Measurements from ENCODE around the gene CEP290. TPM values are rescaled to one million over a fixed set of nuclear protein-coding genes. Genes with fewer than 3 reads are reported as not detected.

CEP290 gene
- polyA plus RNA-seq, 1 experiment, result 8.1 TPM

DNA sequence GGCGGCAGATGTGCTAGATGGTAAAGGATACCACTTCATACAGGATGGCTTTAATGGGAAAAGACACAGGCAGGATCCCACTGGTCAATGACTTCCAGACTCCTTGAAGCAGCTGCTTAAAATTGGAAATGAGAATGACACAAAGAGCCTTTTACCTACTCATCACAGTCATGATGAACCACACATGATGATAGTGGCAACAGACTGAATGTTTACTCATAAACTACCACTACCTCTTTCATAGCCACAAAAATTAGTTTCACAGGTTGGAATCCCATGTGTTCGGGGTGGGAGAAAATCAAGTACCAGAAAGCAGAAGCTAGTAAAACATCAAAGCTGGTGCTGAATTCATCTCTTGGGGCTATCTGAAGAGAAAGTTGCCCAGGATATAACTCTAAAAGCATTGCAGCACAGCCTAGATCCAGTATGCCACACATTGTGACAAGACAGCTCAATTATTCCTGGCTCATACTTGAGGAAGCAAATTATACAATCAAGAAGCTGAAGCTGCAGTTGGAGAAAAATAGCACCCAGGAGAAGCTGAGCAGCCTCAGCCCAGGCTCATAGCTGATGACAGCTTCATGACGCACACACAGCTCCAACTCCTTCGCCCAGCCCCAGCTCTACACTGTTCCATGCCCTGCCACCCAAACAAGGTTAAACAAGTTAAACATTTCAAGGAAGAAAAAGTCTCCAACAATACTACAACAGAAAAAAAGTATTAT is 83.7 kb downstream of the CEP290 start:
- H3K9me3 ChIP-seq (ENCODE audit: control insufficient read depth, insufficient read depth, low read length), result no peaks in the 10 kb centered on the region
- H3K27me3 ChIP-seq (ENCODE audit: control insufficient read depth, insufficient read depth, low read length), result no peaks in the 10 kb centered on the region
- CTCF ChIA-PET, result no interaction called here
- H3K27ac ChIP-seq (ENCODE audit: low read depth, low read length), result no peak overlapping the region
- no peak for DNase-seq (ENCODE audit: low read depth, low spot score)
- POLR2A ChIA-PET, result interaction anchor here (0.5 kb wide), 1 partner anchor 21 kb away, joined by 4 read pairs; no protein-coding TSS in a partner anchor
- TF ChIP-seq, protein P1, sequence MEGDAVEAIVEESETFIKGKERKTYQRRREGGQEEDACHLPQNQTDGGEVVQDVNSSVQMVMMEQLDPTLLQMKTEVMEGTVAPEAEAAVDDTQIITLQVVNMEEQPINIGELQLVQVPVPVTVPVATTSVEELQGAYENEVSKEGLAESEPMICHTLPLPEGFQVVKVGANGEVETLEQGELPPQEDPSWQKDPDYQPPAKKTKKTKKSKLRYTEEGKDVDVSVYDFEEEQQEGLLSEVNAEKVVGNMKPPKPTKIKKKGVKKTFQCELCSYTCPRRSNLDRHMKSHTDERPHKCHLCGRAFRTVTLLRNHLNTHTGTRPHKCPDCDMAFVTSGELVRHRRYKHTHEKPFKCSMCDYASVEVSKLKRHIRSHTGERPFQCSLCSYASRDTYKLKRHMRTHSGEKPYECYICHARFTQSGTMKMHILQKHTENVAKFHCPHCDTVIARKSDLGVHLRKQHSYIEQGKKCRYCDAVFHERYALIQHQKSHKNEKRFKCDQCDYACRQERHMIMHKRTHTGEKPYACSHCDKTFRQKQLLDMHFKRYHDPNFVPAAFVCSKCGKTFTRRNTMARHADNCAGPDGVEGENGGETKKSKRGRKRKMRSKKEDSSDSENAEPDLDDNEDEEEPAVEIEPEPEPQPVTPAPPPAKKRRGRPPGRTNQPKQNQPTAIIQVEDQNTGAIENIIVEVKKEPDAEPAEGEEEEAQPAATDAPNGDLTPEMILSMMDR (IDR thresholded peaks at IDR 0.05; ENCODE audit: low read depth, low read length), result no peak
- no peak overlapping the region for H3K4me3 ChIP-seq (ENCODE audit: low read depth, low read length)

DNA sequence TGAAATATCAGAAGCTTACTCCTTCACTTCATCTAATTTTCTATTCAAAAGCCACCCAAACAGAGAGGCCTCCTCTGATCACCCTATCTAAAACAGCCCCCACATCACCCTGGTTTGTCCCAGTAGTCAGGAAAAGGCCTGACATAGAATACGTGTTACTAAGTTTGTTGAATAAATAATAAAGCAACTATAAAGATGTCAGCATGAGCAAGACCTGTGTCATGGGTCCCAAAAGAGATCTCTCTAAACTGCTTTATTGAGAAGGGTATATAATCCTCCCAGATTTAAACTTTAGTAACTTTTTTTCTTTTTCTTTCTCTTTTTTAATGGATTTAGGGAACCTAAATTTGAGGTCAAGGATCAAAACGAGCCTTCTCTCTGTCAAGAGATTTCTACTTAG is 85.3 kb downstream of the CEP290 start:
- Histone ChIP-seq H3K27ac (ENCODE audit: low read depth, low read length) (no peak overlapping the region), H3K4me3 (ENCODE audit: low read depth, low read length) (no peak overlapping the region), H3K9me3 (ENCODE audit: control insufficient read depth, insufficient read depth, low read length) (no peaks in the 10 kb centered on the region), H3K27me3 (ENCODE audit: control insufficient read depth, insufficient read depth, low read length) (no peaks in the 10 kb centered on the region)
- ChIA-PET CTCF (interaction anchor here (0.8 kb wide), 1 partner anchor 12 kb away, joined by 3 read pairs; no protein-coding TSS in a partner anchor), POLR2A (no interaction called here)
- TF ChIP-seq, protein P1 (IDR thresholded peaks at IDR 0.05; ENCODE audit: low read depth, low read length), result no peak
- no peak for DNase-seq (ENCODE audit: low read depth, low spot score)

DNA sequence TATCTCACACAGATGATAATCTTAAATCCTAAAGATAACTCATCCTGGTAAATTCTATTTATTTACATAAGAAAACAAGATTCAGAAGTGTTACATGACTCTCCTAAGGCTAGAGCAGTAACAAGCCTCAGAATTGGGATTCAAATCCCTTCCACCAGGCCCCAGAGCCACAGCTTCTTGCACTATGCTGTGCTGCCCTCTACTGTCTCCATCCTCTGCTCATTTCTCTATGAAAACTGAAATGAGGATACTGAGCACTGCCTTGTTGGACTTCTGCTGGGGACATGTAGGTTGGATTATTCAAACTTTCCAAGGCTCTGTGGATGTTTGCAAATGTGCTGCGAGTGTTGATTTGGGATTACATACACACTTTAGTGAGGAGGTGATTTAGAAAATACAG is 89.2 kb downstream of the CEP290 start:
- Histone ChIP-seq H3K4me3 (ENCODE audit: low read depth, low read length) (no peak overlapping the region), H3K9me3 (ENCODE audit: control insufficient read depth, insufficient read depth, low read length) (no peaks in the 10 kb centered on the region), H3K27me3 (ENCODE audit: control insufficient read depth, insufficient read depth, low read length) (no peaks in the 10 kb centered on the region), H3K27ac (ENCODE audit: low read depth, low read length) (no peak overlapping the region)
- CTCF ChIA-PET, result interaction anchor here (0.6 to 0.8 kb wide), 3 partner anchors 10 to 956 kb away, joined by 3 read pairs; no protein-coding TSS in a partner anchor
- POLR2A ChIA-PET, result no interaction called here
- DNase-seq (ENCODE audit: low read depth, low spot score), result peak; percentile 10
- TF ChIP-seq, protein P1 (IDR thresholded peaks at IDR 0.05; ENCODE audit: low read depth, low read length), result peak; percentile 62

DNA sequence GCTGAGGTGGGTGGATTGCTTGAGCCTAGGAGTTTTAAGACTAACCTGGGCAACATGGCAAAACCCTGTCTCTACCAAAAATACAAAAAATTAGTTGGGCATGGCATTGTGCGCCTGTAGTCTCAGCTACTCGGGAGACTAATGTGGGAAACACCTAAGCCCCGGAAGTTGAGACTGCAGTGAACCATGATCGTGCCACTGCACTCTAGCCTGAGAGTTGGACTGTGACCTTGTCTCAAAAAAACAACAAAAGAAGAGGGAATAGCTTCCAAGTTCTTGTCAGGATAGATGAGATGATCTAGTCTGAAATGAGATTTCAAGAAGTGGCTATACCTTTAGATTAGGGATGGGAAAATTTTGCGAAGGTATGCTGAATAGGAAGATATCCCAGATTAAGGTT is 97.9 kb downstream of the CEP290 start:
- TF ChIP-seq, protein P1 (IDR thresholded peaks at IDR 0.05; ENCODE audit: low read depth, low read length), result no peak
- Histone ChIP-seq H3K27me3 (ENCODE audit: control insufficient read depth, insufficient read depth, low read length) (no peaks in the 10 kb centered on the region), H3K4me3 (ENCODE audit: low read depth, low read length) (no peak overlapping the region), H3K9me3 (ENCODE audit: control insufficient read depth, insufficient read depth, low read length) (no peaks in the 10 kb centered on the region), H3K27ac (ENCODE audit: low read depth, low read length) (no peak overlapping the region)
- DNase-seq (ENCODE audit: low read depth, low spot score), result no peak
- CTCF ChIA-PET, result interaction anchor here (0.9 kb wide), 1 partner anchor 10 kb away, joined by 4 read pairs; no protein-coding TSS in a partner anchor
- POLR2A ChIA-PET, result no interaction called here

DNA sequence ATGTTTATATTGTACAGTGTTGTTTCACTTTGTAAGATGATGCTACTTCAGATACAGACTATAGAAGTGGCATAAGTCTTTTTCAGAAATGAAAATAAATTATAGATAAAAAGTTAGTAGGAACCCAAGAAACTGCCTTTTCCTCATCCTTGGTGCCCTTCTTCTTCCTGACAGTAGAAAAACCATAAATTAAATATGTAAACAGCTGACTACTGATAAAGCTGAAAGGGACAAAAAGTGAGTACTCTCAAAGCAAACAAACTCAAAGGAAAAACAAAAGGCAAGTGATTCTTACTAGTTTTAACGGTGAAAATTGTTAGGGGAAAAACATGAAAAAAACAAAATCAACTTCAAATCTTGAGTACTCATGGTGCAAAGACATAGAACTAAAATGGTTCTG is 104.1 kb downstream of the CEP290 start:
- H3K9me3 ChIP-seq (ENCODE audit: control insufficient read depth, insufficient read depth, low read length), result no peaks in the 10 kb centered on the region
- no peaks in the 10 kb centered on the region for H3K27me3 ChIP-seq (ENCODE audit: control insufficient read depth, insufficient read depth, low read length)
- ChIA-PET POLR2A (no interaction called here), CTCF (no interaction called here)
- H3K27ac ChIP-seq (ENCODE audit: low read depth, low read length), result no peak overlapping the region
- no peak overlapping the region; the same call in 1 of the 2 replicates for H3K4me3 ChIP-seq (ENCODE audit: low read depth, low read length)
- TF ChIP-seq, protein P1 (IDR thresholded peaks at IDR 0.05; ENCODE audit: low read depth, low read length), result no peak
- no peak for DNase-seq (ENCODE audit: low read depth, low spot score)
